Ovary (tissue), 9 donors: Measurements from ENCODE around the gene SLC30A5. TPM values are rescaled to one million over a fixed set of nuclear protein-coding genes. Genes with fewer than 3 reads are reported as not detected.

ENCODE experiments used
- DNase-seq, 5 donors: peaks; one replicate each; pipeline ENCODE4 v3.0.0-alpha.2; 2019 to 2020
- H3K27ac ChIP-seq, 2 donors: fragments of 200-600 bp; one replicate each; pipeline versions ENCODE4 v1.5.1 to v1.8.0; 2019 to 2022
- H3K27me3 ChIP-seq: fragments of 200-600 bp; one replicate; pipeline ENCODE4 v1.8.0; 2022
- H3K36me3 ChIP-seq: fragments of 200-600 bp; sonication (generic); one replicate; pipeline ENCODE4 v1.5.1; 2019
- H3K4me1 ChIP-seq: one replicate; pipeline ENCODE4 v1.8.1; 2013; ENCODE audit warnings: mild to moderate bottlenecking, moderate library complexity; ENCODE audit not compliant: insufficient read depth
- H3K4me3 ChIP-seq: fragments of 200-600 bp; sonication (generic); one replicate; pipeline ENCODE4 v1.5.1; 2017
- H3K9me3 ChIP-seq, 2 donors: fragments of 200-600 bp in 1 of 2; sonication (generic) in 1 of 2; one replicate each; pipeline versions ENCODE4 v1.5.1 to v1.8.1; 2013 to 2019; ENCODE audit warnings: mild to moderate bottlenecking in 1 of 2, moderate library complexity in 1 of 2
- EP300 ChIP-seq: sonication (generic); formaldehyde crosslinking; IDR thresholded peaks from one replicate; pipeline ENCODE4 v1.6.1; 2017; ENCODE audit warnings: antibody characterized with exemption
- POLR2A ChIP-seq: fragments of 450-650 bp; IDR thresholded peaks from one replicate; pipeline ENCODE4 v1.6.1; 2017; ENCODE audit warnings: antibody characterized with exemption, mild to moderate bottlenecking, moderate library complexity
- WGBS, 3 donors: extraction: QIAGEN DNeasy Blood & Tissue Kit in 1 of 3; methylation state at CpG; one replicate each; pipeline versions ENCODE4 v1.1.5 to v1.1.7; 2013 to 2017; 5-methylcytosine and 5-hydroxymethylcytosine counted together
- intact Hi-C, 4 donors: fragments of 100-400 bp; cut with DNase I; formaldehyde crosslinking; loops; one replicate each; pipeline versions ENCODE4 v1.11.0 to v1.15.1; 2022 to 2023
- polyA plus RNA-seq, 2 donors: library from polyadenylated mRNA; stranded (reverse); fragments of 200-250 nt in 1 of 2; fragments of 350-450 nt in 1 of 2; fragmentation: Illumina TruSeq in 1 of 2; extraction: RNeasy Lipid Tissue Mini Kit (QIAGEN cat#74804) in 1 of 2; gene quantifications; one replicate each; pipeline ENCODE4 v1.2.3, GENCODE V29; 2013 to 2014
- total RNA-seq, 7 donors: library from RNA; depleted of rRNA in 2 of 7; stranded (reverse); fragments of >200 nt in 2 of 7; fragmentation: NEBNext Ultra II Directional in 3 of 7; extraction: Animal tissue kit (Norgen Biotek cat#: 25700) in 3 of 7; gene quantifications; one replicate each; pipeline versions ENCODE4 v1.1.0 to v1.2.4, GENCODE V29; 2016 to 2023
- TF ChIP-seq, protein P1 (sequence below), 3 donors: fragments of 450-650 bp in 2 of 3; fragments of 200-600 bp in 1 of 3; IDR thresholded peaks; one replicate each; pipeline versions ENCODE4 v1.5.1 to v1.8.0; 2016 to 2022; ENCODE audit warnings: antibody characterized with exemption in 3 of 3, mild to moderate bottlenecking in 1 of 3
- donor health status: DM: no; HTN: no; CAD: no; lungs with moderate emphysema.
- donor health status: DM: no; HTN: no; CAD: no.
- donor health status: Bipolar disorder and iron deficiency.
- donor health status: DM: yes; HTN: yes; CAD: no.
- donor health status: DM: no; HTN: no; CAD: no.
- donor health status: DM: yes; HTN: yes; CAD: no.

Gene SLC30A5
- total and polyA plus RNA-seq, 9 donors = 25.6 to 61.5 (median 46.2) TPM

DNA sequence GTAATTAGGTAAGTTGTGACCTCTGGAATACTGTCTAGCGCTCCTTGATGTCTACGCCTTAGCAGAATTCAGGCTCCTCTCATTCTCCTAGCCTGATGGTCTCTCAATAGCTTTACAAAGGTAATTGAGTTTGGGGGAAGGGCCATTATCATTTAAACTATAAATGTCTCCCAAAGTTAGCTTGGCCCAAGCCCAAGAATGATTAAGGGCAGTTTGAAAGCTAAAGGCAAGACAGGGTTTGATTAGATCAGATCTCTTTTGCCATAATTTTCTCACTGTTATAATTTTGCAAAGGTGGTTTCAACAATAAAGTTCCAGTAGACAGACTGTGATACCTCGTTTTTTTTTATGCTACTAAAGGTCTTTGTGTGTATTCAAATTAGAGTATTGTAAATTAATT is 3.7 kb upstream of the SLC30A5 start:
- no peaks in the 10 kb centered on the region for H3K9me3 ChIP-seq
- H3K36me3 ChIP-seq = no peaks in the 10 kb centered on the region
- no peak for DNase-seq
- H3K4me1 ChIP-seq = peaks cover under 1% of the 10 kb centered on the region
- no peak overlapping the region for H3K27ac ChIP-seq
- TF ChIP-seq POLR2A = no peak
- TF ChIP-seq, protein P1, sequence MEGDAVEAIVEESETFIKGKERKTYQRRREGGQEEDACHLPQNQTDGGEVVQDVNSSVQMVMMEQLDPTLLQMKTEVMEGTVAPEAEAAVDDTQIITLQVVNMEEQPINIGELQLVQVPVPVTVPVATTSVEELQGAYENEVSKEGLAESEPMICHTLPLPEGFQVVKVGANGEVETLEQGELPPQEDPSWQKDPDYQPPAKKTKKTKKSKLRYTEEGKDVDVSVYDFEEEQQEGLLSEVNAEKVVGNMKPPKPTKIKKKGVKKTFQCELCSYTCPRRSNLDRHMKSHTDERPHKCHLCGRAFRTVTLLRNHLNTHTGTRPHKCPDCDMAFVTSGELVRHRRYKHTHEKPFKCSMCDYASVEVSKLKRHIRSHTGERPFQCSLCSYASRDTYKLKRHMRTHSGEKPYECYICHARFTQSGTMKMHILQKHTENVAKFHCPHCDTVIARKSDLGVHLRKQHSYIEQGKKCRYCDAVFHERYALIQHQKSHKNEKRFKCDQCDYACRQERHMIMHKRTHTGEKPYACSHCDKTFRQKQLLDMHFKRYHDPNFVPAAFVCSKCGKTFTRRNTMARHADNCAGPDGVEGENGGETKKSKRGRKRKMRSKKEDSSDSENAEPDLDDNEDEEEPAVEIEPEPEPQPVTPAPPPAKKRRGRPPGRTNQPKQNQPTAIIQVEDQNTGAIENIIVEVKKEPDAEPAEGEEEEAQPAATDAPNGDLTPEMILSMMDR (IDR thresholded peaks at IDR 0.05) = no peak
- no peak for TF ChIP-seq EP300
- 83 to 87% (median 84%) methylated on average over 3 of the region's 3 CpGs for WGBS, 3 donors
- H3K27me3 ChIP-seq = no peaks in the 10 kb centered on the region
- intact Hi-C loops = loop anchor here in 1 of 4 donors (10.0 kb wide), 1 partner anchor 245 kb away; the partner anchor contains the start of gene CCDC125
- H3K4me3 ChIP-seq = no peak overlapping the region

DNA sequence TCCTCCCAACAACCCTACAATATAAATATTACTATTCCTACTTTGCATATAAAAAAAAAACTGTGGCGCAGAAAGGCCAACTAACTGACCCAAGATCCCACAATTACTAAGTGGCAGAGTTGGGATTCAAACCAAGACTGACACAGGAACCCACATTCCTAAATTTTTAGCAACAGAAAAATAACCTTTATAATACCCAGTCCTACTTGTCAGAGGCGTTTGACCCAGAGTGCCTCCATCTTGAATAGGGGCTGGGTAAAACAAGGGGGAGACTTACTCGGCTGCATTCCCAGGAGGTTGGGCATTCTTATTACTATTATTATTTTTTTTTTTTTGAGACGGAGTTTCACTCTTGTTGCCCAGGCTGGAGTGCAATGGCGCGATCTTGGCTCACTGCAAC is 2.0 kb upstream of the SLC30A5 start:
- intact Hi-C loops = loop anchor here in 1 of 4 donors (2.0 to 10.0 kb wide), 2 partner anchors 43 to 243 kb away; partner anchors contain the start of gene CCDC125
- no peaks in the 10 kb centered on the region for H3K36me3 ChIP-seq
- WGBS, 3 donors = 86 to 88% (median 88%) methylated on average over 6 of the region's 6 CpGs
- H3K4me3 ChIP-seq = no peak overlapping the region
- TF ChIP-seq, protein P1 (IDR thresholded peaks at IDR 0.05) = no peak
- TF ChIP-seq POLR2A (no peak), EP300 (no peak)
- no peak overlapping the region for H3K27ac ChIP-seq
- H3K27me3 ChIP-seq = no peaks in the 10 kb centered on the region
- H3K9me3 ChIP-seq = no peaks in the 10 kb centered on the region
- DNase-seq = no peak
- H3K4me1 ChIP-seq = peaks cover 2% of the 10 kb centered on the region

DNA sequence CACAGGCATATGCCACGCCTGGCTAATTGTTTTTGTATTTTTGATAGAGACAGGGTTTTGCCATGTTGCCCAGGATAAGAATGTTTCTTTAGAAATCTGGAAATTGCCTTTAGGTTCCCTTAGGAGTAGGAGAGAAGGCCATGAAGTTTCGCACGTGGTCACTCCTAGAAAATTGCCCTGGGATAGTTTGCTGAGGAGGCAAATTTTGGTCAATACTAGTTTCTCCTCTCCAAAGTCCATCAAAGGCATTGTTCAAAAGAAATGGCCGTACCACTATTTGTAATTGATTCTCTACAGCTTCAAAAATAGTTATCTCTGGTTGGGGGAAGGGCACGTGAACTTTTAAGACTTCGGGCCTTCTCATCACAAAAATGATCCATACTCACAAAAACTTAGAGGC is 845 bp upstream of the SLC30A5 start:
- Histone ChIP-seq H3K36me3 (no peaks in the 10 kb centered on the region), H3K27me3 (no peaks in the 10 kb centered on the region), H3K4me1 (peaks cover 2% of the 10 kb centered on the region), H3K9me3 (no peaks in the 10 kb centered on the region), H3K27ac (no peak overlapping the region), H3K4me3 (no peak overlapping the region)
- 91 to 94% (median 92%) methylated on average over 6 of the region's 6 CpGs for WGBS, 3 donors
- no peak for DNase-seq
- intact Hi-C loops = loop anchor here in 1 of 4 donors (2.0 to 10.0 kb wide), 2 partner anchors 44 to 242 kb away; partner anchors contain the start of gene CCDC125
- TF ChIP-seq, protein P1 (IDR thresholded peaks at IDR 0.05) = no peak
- no peak for TF ChIP-seq POLR2A
- no peak for TF ChIP-seq EP300

DNA sequence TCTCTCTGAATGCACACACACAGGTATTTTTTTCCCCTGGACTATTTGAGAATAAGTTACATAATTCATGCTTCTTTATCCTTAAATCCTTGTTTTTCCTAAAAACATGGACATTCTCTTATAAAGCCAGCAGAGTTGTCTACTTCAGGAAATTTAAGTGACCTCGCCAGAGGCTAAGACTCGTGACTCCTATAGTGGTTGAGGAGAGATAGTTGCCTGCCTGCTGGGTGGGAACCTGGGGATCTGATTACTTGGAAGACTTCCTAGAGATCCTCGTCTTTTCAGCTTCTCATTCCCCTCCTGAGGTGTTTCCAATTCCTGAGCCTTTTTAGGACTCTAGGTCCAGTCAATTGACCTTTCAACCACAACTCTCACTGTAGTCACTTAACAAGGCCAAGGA is 5.5 kb downstream of the SLC30A5 start:
- no peak for DNase-seq
- intact Hi-C loops = loop anchor here in 1 of 4 donors (10.0 kb wide), 1 partner anchor 235 kb away; the partner anchor contains the start of gene CCDC125
- TF ChIP-seq EP300 = no peak
- H3K9me3 ChIP-seq = no peaks in the 10 kb centered on the region
- no peak overlapping the region for H3K27ac ChIP-seq
- no peaks in the 10 kb centered on the region for H3K36me3 ChIP-seq
- 58 to 70% (median 63%) methylated on average over 3 of the region's 3 CpGs for WGBS, 3 donors
- peaks cover 2% of the 10 kb centered on the region for H3K4me1 ChIP-seq
- no peak overlapping the region for H3K4me3 ChIP-seq
- no peaks in the 10 kb centered on the region for H3K27me3 ChIP-seq

DNA sequence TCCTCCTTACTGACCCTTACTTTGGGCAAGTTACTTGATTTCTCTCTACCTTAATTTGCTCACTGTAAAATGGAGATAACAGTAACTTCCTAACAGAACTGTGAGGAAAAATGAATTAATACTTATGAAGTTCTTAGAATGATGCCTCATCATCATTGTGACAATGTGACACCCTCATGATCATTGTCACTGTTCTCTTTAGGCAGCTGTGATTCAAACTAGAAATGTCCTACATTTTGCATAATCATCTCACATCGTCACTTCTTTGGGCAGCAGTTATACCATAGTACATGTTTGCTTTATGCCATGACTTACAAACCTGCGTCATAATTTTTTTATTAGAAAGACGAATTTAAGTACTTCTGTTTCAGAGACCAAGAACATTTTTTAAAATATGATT is 9.7 kb downstream of the SLC30A5 start:
- H3K4me3 ChIP-seq = no peak overlapping the region
- H3K27me3 ChIP-seq = no peaks in the 10 kb centered on the region
- intact Hi-C loops = no loop called here
- H3K27ac ChIP-seq = no peak overlapping the region
- H3K4me1 ChIP-seq = no peaks in the 10 kb centered on the region
- H3K9me3 ChIP-seq = no peaks in the 10 kb centered on the region
- TF ChIP-seq POLR2A (no peak), EP300 (no peak)
- TF ChIP-seq, protein P1 (IDR thresholded peaks at IDR 0.05) = no peak
- 76 to 97% (median 82%) methylated on average over 3 of the region's 3 CpGs for WGBS, 3 donors
- H3K36me3 ChIP-seq = no peaks in the 10 kb centered on the region
- DNase-seq = no peak
